ENCODE measurements around the gene LSAMP.

The LSAMP gene

DNA sequence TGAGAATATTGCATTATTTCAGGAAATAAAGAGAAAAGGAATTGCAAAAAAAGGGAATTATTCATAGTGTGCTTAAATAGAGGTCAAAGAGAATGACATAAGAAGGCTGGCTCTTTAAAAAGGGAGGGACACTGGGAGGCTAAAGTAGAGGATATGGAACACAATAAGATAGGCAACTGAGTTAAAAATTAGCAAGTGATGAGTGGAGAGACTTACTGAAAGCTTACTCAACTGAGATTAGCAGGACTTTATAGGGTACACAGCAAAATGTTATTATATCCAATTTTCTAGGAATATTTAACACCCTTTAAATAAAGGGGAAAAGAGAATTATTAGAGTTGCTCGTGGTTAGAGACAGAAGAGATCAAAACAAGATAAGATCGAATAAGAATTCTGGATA, 375.2 kb downstream of the LSAMP start:
- DNase-seq (ENCODE audit: insufficient read length, low spot score) (no peak), FAIRE-seq (no peak)
- no peak for TF ChIP-seq POU2F2 (IDR thresholded peaks at IDR 0.05; ENCODE audit: low read depth, low read length)
- TF ChIP-seq PAX5 (IDR thresholded peaks at IDR 0.05; ENCODE audit: insufficient read depth, low read length, severe bottlenecking): no peak
- TF ChIP-seq SPI1 (IDR thresholded peaks at IDR 0.05; ENCODE audit: low read depth, low read length): no peak
- no peak for TF ChIP-seq POLR2A (IDR thresholded peaks at IDR 0.05; ENCODE audit: low read depth, low read length)
- no peak for TF ChIP-seq POLR2AphosphoS5 (IDR thresholded peaks at IDR 0.05; ENCODE audit: low read depth, low read length)
- no peak for TF ChIP-seq TAF1 (IDR thresholded peaks at IDR 0.05; ENCODE audit: low read depth, low read length)

DNA sequence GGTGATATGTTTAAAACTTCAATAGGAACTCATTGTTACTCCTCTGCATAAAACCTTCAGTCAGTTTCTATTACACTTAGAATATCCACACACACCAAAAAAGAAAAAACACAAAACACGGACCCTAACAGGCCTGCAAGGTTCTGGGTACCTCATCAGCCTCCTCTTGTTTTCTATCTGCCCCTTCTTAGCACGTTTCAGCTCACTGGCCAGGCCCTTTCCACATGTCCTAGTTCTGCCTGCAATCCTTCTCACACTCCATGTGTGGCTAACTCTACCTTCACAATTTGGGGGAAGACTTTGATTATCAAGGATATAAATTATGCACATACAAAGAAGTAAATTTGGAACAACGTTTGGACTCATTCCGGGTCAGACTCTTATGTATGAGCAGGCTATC, 376.3 kb downstream of the LSAMP start:
- no peak for FAIRE-seq
- TF ChIP-seq POU2F2 (IDR thresholded peaks at IDR 0.05; ENCODE audit: low read depth, low read length) (no peak), PAX5 (IDR thresholded peaks at IDR 0.05; ENCODE audit: insufficient read depth, low read length, severe bottlenecking) (no peak), POLR2AphosphoS5 (IDR thresholded peaks at IDR 0.05; ENCODE audit: low read depth, low read length) (no peak), SPI1 (IDR thresholded peaks at IDR 0.05; ENCODE audit: low read depth, low read length) (no peak), POLR2A (IDR thresholded peaks at IDR 0.05; ENCODE audit: low read depth, low read length) (no peak), TAF1 (IDR thresholded peaks at IDR 0.05; ENCODE audit: low read depth, low read length) (no peak)
- no peak for DNase-seq (ENCODE audit: insufficient read length, low spot score)

DNA sequence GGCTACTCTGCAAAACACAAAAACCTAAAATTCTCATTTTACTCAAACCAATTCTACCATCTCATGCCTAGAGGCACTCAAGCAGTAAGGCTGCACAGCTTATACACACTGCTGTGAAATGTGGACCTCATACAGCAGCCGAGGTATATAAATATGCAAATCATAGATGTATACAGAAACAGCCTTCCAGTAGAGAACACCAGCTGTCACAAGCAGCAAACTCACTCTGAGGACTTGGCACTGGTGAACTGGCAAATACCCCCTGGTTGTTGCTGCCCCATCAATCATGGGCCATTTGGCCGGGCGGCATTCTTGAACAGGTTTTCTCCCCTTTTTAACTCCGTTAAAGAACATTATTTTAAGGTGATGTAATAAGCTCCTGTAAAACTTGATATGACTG, 378.0 kb downstream of the LSAMP start:
- FAIRE-seq (peak; percentile 43), DNase-seq (ENCODE audit: insufficient read length, low spot score) (no peak)
- no peak for TF ChIP-seq PAX5 (IDR thresholded peaks at IDR 0.05; ENCODE audit: insufficient read depth, low read length, severe bottlenecking)
- TF ChIP-seq POLR2AphosphoS5 (IDR thresholded peaks at IDR 0.05; ENCODE audit: low read depth, low read length): no peak
- peak; percentile 72; the same call in 1 of the 2 replicates for TF ChIP-seq POU2F2 (IDR thresholded peaks at IDR 0.05; ENCODE audit: low read depth, low read length)

GRCh38 chr3:116065501-116065900, 379.8 kb downstream of the LSAMP start:
- FAIRE-seq: no peak
- TF ChIP-seq TAF1 (IDR thresholded peaks at IDR 0.05; ENCODE audit: low read depth, low read length) (no peak), SPI1 (IDR thresholded peaks at IDR 0.05; ENCODE audit: low read depth, low read length) (no peak), POLR2A (IDR thresholded peaks at IDR 0.05; ENCODE audit: low read depth, low read length) (no peak), PAX5 (IDR thresholded peaks at IDR 0.05; ENCODE audit: insufficient read depth, low read length, severe bottlenecking) (no peak), POU2F2 (IDR thresholded peaks at IDR 0.05; ENCODE audit: low read depth, low read length) (no peak), POLR2AphosphoS5 (IDR thresholded peaks at IDR 0.05; ENCODE audit: low read depth, low read length) (no peak)
- no peak for DNase-seq (ENCODE audit: insufficient read length, low spot score)

DNA sequence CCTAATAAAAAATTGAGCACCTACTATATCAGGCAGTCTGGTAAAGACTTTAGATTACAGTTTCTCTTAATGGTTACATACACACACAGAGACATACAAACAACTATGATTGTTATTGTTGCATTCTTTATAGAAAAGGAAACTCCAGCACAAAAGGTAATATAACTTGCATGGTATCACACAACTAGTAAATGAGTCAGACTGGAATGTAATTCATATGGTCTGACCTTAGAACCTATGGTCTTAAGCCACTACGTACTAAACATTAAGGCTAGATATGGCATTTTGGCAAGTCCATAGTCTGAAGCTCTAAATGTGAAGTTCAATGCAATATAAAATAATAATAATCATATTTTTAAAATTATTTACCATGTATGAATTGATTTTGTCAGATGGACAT, 380.6 kb downstream of the LSAMP start:
- TF ChIP-seq POLR2AphosphoS5 (IDR thresholded peaks at IDR 0.05; ENCODE audit: low read depth, low read length): no peak
- no peak for TF ChIP-seq POLR2A (IDR thresholded peaks at IDR 0.05; ENCODE audit: low read depth, low read length)
- TF ChIP-seq POU2F2 (IDR thresholded peaks at IDR 0.05; ENCODE audit: low read depth, low read length): no peak
- no peak for TF ChIP-seq SPI1 (IDR thresholded peaks at IDR 0.05; ENCODE audit: low read depth, low read length)
- no peak for TF ChIP-seq PAX5 (IDR thresholded peaks at IDR 0.05; ENCODE audit: insufficient read depth, low read length, severe bottlenecking)
- no peak for TF ChIP-seq TAF1 (IDR thresholded peaks at IDR 0.05; ENCODE audit: low read depth, low read length)
- no peak for DNase-seq (ENCODE audit: insufficient read length, low spot score)
- no peak for FAIRE-seq

DNA sequence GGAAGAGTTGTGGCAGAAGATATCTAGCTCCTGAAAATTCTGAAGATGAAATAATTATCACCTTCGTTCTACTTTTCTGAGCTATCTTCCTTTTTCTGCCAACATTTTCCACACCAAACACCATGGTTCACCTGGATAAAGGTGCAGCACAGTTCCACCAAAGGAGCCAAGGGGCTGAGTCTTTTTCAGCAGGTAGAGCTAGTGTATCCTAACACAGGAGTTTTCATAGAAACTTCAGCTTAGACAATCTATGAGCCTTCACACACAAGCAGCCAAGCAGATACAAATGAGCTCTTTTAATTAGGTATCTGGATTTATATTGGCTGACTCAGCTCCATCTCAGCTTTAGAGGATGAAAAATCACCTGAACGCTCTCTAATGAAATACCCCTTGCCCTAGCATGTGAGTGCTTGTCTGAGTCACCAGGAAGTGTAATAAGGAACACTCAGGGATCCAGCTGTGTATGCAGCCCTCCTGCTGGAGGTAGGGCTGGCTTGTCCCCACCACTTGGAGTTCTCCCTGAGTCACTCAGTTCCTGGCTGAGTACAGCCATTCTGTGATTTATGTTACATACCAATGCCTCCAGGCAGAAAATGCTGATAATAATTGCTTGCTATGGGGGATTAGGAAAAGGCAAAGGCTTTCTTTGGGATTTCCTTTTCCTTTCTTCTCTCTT, 385.7 kb downstream of the LSAMP start:
- FAIRE-seq: peak; percentile 69
- no peak for DNase-seq (ENCODE audit: insufficient read length, low spot score)
- TF ChIP-seq POLR2A (IDR thresholded peaks at IDR 0.05; ENCODE audit: low read depth, low read length) (no peak), SPI1 (IDR thresholded peaks at IDR 0.05; ENCODE audit: low read depth, low read length) (no peak), TAF1 (IDR thresholded peaks at IDR 0.05; ENCODE audit: low read depth, low read length) (no peak), POU2F2 (IDR thresholded peaks at IDR 0.05; ENCODE audit: low read depth, low read length) (no peak), PAX5 (IDR thresholded peaks at IDR 0.05; ENCODE audit: insufficient read depth, low read length, severe bottlenecking) (no peak), POLR2AphosphoS5 (IDR thresholded peaks at IDR 0.05; ENCODE audit: low read depth, low read length) (no peak)

DNA sequence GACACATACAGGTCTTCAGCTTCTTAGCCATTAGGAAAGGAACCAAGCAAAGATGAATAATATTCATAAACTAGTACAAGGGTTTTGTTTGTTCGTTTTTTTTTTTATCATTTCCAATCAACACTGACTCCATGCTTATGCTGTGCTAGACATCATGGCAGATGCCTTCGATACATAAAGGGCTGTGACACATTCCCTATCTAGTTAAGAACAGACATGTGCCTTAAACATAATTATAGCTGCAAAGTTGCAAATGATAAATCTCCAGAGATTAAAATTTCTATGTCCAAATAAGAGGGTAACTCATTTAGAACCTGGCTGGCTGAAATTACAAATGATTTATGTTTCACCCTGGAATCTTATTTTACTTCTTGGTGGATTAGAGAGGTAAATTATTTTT, 386.4 kb downstream of the LSAMP start:
- no peak for FAIRE-seq

GRCh38 chr3:116057400-116058006, 387.8 kb downstream of the LSAMP start:
- no peak for FAIRE-seq
- no peak for DNase-seq (ENCODE audit: insufficient read length, low spot score)

More for the DNA sequence above, 386.4 kb downstream of the LSAMP start:
- no peak for DNase-seq (ENCODE audit: insufficient read length, low spot score)
- TF ChIP-seq PAX5 (IDR thresholded peaks at IDR 0.05; ENCODE audit: insufficient read depth, low read length, severe bottlenecking) (no peak), TAF1 (IDR thresholded peaks at IDR 0.05; ENCODE audit: low read depth, low read length) (no peak), POLR2AphosphoS5 (IDR thresholded peaks at IDR 0.05; ENCODE audit: low read depth, low read length) (no peak), POLR2A (IDR thresholded peaks at IDR 0.05; ENCODE audit: low read depth, low read length) (no peak), SPI1 (IDR thresholded peaks at IDR 0.05; ENCODE audit: low read depth, low read length) (no peak), POU2F2 (IDR thresholded peaks at IDR 0.05; ENCODE audit: low read depth, low read length) (no peak)

DNA sequence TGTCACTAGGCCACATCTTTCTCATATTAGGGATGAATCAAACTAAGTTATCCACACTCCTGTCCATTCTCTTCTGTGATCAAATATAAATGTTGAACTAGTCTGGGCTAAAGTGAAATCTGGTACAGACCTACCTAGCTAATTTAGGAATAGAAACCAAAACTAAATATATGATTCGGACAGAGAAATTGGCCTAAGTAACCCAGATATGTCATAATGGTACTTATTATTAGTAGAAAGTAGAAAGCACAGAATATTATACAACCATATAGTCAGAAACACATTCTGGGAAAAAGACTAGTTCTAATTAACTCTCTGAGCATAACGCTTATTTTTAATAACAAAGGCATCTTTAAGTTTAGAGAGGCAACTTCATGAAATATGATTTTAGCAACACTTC, 389.0 kb downstream of the LSAMP start:
- TF ChIP-seq PAX5 (IDR thresholded peaks at IDR 0.05; ENCODE audit: insufficient read depth, low read length, severe bottlenecking) (no peak), POU2F2 (IDR thresholded peaks at IDR 0.05; ENCODE audit: low read depth, low read length) (no peak), TAF1 (IDR thresholded peaks at IDR 0.05; ENCODE audit: low read depth, low read length) (no peak), SPI1 (IDR thresholded peaks at IDR 0.05; ENCODE audit: low read depth, low read length) (no peak), POLR2AphosphoS5 (IDR thresholded peaks at IDR 0.05; ENCODE audit: low read depth, low read length) (no peak), POLR2A (IDR thresholded peaks at IDR 0.05; ENCODE audit: low read depth, low read length) (no peak)
- FAIRE-seq (peak; percentile 58), DNase-seq (ENCODE audit: insufficient read length, low spot score) (no peak)

More at GRCh38 chr3:116057400-116058006, 387.8 kb downstream of the LSAMP start:
- TF ChIP-seq PAX5 (IDR thresholded peaks at IDR 0.05; ENCODE audit: insufficient read depth, low read length, severe bottlenecking): no peak
- peak; percentile 83 for TF ChIP-seq SPI1 (IDR thresholded peaks at IDR 0.05; ENCODE audit: low read depth, low read length)

- no peak for TF ChIP-seq PAX5 (IDR thresholded peaks at IDR 0.05; ENCODE audit: insufficient read depth, low read length, severe bottlenecking)
- FAIRE-seq: peak; percentile 54
Measured at GRCh38 chr3:116053017-116053416, 392.3 kb downstream of the LSAMP start.

More at GRCh38 chr3:116053017-116053416, 392.3 kb downstream of the LSAMP start:
- no peak for DNase-seq (ENCODE audit: insufficient read length, low spot score)

Measured in GM12891 (cell line).